Heart left ventricle (tissue), 16 donors: ENCODE measurements around the gene CENPC. TPM values are rescaled to one million over a fixed set of nuclear protein-coding genes. Genes with fewer than 3 reads are reported as not detected.

ENCODE experiments used
- ATAC-seq, 4 donors: fragments of 200-7000 bp; cut with Tn5 transposase; one replicate each; pipeline ENCODE4 v1.9.1; 2020 to 2022; ENCODE audit warnings: moderate library complexity in 4 of 4, mild to moderate bottlenecking in 3 of 4, moderate number of reproducible peaks in 1 of 4
- DNase-seq, 5 donors: peaks; one replicate each; pipeline ENCODE4 v3.0.0-alpha.2; 2020
- H3K27ac ChIP-seq, 12 donors: fragments of 200-600 bp; sonication (generic) in 4 of 12; one replicate each; pipeline versions ENCODE4 v1.5.0 to v1.8.0; 2016 to 2022; ENCODE audit warnings: mild to moderate bottlenecking in 2 of 12
- H3K27me3 ChIP-seq, 9 donors: fragments of 200-600 bp; sonication (generic) in 2 of 9; one replicate each; pipeline versions ENCODE4 v1.5.1 to v1.8.0; 2016 to 2022; ENCODE audit warnings: mild to moderate bottlenecking in 3 of 9
- H3K36me3 ChIP-seq, 9 donors: fragments of 200-600 bp; sonication (generic) in 2 of 9; one replicate each; pipeline versions ENCODE4 v1.5.0 to v1.8.0; 2018 to 2022; ENCODE audit warnings: mild to moderate bottlenecking in 2 of 9
- H3K4me1 ChIP-seq, 12 donors: fragments of 200-600 bp; sonication (generic) in 4 of 12; one replicate each; pipeline versions ENCODE4 v1.5.0 to v1.8.0; 2016 to 2022; ENCODE audit warnings: mild to moderate bottlenecking in 3 of 12
- H3K4me3 ChIP-seq, 12 donors: fragments of 200-600 bp; sonication (generic) in 4 of 12; one replicate each; pipeline versions ENCODE4 v1.5.0 to v1.8.0; 2017 to 2022; ENCODE audit warnings: mild to moderate bottlenecking in 9 of 12, moderate library complexity in 4 of 12
- H3K9me3 ChIP-seq, 12 donors: fragments of 200-600 bp; sonication (generic) in 4 of 12; one replicate each; pipeline versions ENCODE4 v1.5.0 to v1.8.0; 2016 to 2022; ENCODE audit warnings: mild to moderate bottlenecking in 1 of 12
- POLR2A ChIP-seq, 2 donors: fragments of 450-650 bp; IDR thresholded peaks; one replicate each; pipeline ENCODE4 v1.6.1; 2017; ENCODE audit warnings: antibody characterized with exemption in 2 of 2, mild to moderate bottlenecking in 2 of 2, moderate library complexity in 2 of 2
- WGBS, 4 donors: extraction: QIAGEN DNeasy Blood & Tissue Kit in 2 of 4; methylation state at CpG; one replicate each; pipeline versions ENCODE4 v1.1.5 to v1.1.7; 2013 to 2018; 5-methylcytosine and 5-hydroxymethylcytosine counted together
- intact Hi-C, 10 donors: fragments of 100-400 bp; cut with DNase I; formaldehyde crosslinking; loops; one replicate each; pipeline versions ENCODE4 v1.11.1 to v1.14.2; 2022
- polyA plus RNA-seq, 2 donors: library from polyadenylated mRNA; stranded (reverse); fragments of 200-250 nt; gene quantifications; one replicate each; pipeline ENCODE4 v1.2.3, GENCODE V29; 2013
- total RNA-seq, 9 donors: library from RNA; depleted of rRNA in 2 of 9; stranded (reverse); fragments of >200 nt in 2 of 9; fragmentation: NEBNext Ultra II Directional in 3 of 9; extraction: Animal tissue kit (Norgen Biotek cat#: 25700) in 3 of 9; gene quantifications; one replicate each; pipeline versions ENCODE4 v1.1.0 to v1.2.4, GENCODE V29; 2016 to 2023
- TF ChIP-seq, protein P1 (sequence below), 12 donors: fragments of 200-600 bp; sonication (generic) in 4 of 12; IDR thresholded peaks; one replicate each; pipeline versions ENCODE4 v1.5.0 to v1.8.0; 2018 to 2022; ENCODE audit warnings: antibody characterized with exemption in 12 of 12, mild to moderate bottlenecking in 5 of 12
- donor health status: ischemic (EF 13 %, LVEDD 7.1; RV severe dilation, severe dysfunction).
- donor health status: healthy with polysubstance abuse.
- donor health status: DM: no; HTN: yes; CAD: no.
- donor health status: DM: no; HTN: no; CAD: no.
- donor health status: ischemic (EF 25% LVEDD 6.9; RV normal size, moderate dysfunction).
- donor health status: ischemic (EF 25% LVEDD 5.7; RV mildly dilated, moderate dysfunction).
- donor health status: healthy.
- donor health status: DM: yes; HTN: yes; CAD: no.
- donor health status: ischemic (EF 35%, LVEDD 5.7; RV mildly dilated, moderate dysfunction).
- donor health status: nonischemic (EF 11% LVEDD 7.7; RV severe dilation, severe dysfunction).
- donor health status: DM: yes; HTN: yes; CAD: no.
- donor health status: PGD.
- donor health status: ischemic (EF 29% LVEDD 5.4; RV normal size, mild dysfunction).
- donor health status: nonischemic (EF 23%, LVEDD 6.1; RV moderate dilation, normal function).

The CENPC gene
- total and polyA plus RNA-seq, 11 donors = 2.6 to 16.7 (median 8.2) TPM

DNA sequence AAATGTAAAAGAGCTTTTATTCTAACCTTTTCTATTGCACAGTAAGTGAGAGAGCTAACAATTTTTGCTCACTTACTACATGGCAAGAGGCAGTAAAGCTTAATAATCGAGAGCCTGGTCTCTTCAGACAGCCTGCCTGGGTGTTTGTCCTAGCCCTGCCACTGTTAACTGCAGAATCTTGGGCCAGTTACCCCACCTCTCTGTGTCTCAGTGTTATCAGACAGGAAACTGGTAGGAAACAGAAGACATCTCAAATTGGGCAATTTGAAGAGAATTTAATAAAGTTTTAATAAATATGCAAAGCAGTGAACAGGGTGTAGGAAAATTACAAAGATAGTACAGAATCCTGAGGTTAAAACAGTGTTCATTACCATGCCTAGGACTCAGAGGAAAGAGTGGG is 26.7 kb upstream of the CENPC start:
- WGBS, 4 donors = 47 to 58% (median 49%) methylated on average over 1 of the region's 1 CpG
- DNase-seq (no peak), ATAC-seq (no peak)
- no peaks in the 10 kb centered on the region for H3K4me1 ChIP-seq
- H3K9me3 ChIP-seq = no peaks in the 10 kb centered on the region
- no peaks in the 10 kb centered on the region for H3K36me3 ChIP-seq
- intact Hi-C loops = no loop called here
- H3K27ac ChIP-seq = no peak overlapping the region
- no peaks in the 10 kb centered on the region for H3K27me3 ChIP-seq
- TF ChIP-seq, protein P1, sequence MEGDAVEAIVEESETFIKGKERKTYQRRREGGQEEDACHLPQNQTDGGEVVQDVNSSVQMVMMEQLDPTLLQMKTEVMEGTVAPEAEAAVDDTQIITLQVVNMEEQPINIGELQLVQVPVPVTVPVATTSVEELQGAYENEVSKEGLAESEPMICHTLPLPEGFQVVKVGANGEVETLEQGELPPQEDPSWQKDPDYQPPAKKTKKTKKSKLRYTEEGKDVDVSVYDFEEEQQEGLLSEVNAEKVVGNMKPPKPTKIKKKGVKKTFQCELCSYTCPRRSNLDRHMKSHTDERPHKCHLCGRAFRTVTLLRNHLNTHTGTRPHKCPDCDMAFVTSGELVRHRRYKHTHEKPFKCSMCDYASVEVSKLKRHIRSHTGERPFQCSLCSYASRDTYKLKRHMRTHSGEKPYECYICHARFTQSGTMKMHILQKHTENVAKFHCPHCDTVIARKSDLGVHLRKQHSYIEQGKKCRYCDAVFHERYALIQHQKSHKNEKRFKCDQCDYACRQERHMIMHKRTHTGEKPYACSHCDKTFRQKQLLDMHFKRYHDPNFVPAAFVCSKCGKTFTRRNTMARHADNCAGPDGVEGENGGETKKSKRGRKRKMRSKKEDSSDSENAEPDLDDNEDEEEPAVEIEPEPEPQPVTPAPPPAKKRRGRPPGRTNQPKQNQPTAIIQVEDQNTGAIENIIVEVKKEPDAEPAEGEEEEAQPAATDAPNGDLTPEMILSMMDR (IDR thresholded peaks at IDR 0.05) = no peak
- no peak overlapping the region for H3K4me3 ChIP-seq

DNA sequence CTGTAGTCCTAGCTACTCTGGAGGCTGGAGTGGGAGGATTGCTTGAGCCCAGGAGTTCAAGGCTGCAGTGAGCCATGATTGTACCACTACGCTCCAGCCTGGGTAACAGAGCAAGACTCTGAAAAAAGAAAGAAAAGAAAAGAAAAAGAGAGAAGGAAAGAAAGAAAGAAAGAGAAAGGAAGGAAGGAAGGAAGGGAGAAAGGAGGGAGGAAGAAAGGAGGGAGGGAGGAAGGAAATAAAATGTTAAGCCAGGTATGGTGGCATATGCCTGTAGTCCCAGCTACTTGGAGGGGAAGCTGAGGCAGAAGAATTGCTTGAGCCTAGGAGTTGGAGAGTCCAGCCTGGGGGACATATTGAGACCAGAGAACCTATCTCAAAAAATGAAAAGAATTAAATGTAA is 25.2 kb upstream of the CENPC start:
- no peak for ATAC-seq
- H3K4me3 ChIP-seq = no peak overlapping the region
- intact Hi-C loops = no loop called here
- no peak for DNase-seq
- no peak overlapping the region for H3K27ac ChIP-seq
- no peak for TF ChIP-seq POLR2A (IDR thresholded peaks at IDR 0.05)
- TF ChIP-seq, protein P1 (IDR thresholded peaks at IDR 0.05) = no peak
- WGBS, 4 donors = 94 to 98% (median 96%) methylated on average over 1 of the region's 1 CpG
- no peaks in the 10 kb centered on the region for H3K36me3 ChIP-seq
- H3K9me3 ChIP-seq = no peaks in the 10 kb centered on the region
- H3K4me1 ChIP-seq = no peaks in the 10 kb centered on the region
- H3K27me3 ChIP-seq = no peaks in the 10 kb centered on the region

DNA sequence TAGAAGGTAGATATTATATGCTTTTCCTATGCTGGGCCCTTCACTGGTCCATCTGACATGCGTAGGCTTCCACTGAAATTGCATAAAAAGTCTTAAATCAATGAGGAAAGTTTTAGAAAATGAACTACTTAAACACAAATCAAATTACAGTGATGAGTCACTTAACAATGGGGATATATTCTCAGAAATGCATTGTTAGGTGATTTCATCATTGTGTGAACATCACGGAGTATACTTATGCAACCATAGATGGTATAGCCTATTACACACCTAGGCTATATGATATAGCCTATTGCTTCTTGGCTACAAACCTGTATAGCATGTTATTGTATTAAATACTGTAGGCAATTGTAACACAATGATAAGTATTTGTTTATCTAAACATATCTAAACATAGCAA is 23.5 kb upstream of the CENPC start:
- H3K27me3 ChIP-seq = no peaks in the 10 kb centered on the region
- no peak overlapping the region for H3K27ac ChIP-seq
- no peak for DNase-seq
- no peaks in the 10 kb centered on the region for H3K4me1 ChIP-seq
- TF ChIP-seq POLR2A (IDR thresholded peaks at IDR 0.05) = no peak
- TF ChIP-seq, protein P1 (IDR thresholded peaks at IDR 0.05) = no peak
- intact Hi-C loops = no loop called here
- ATAC-seq = no peak
- no peaks in the 10 kb centered on the region for H3K9me3 ChIP-seq
- H3K36me3 ChIP-seq = no peaks in the 10 kb centered on the region
- no peak overlapping the region for H3K4me3 ChIP-seq
- 93 to 95% (median 94%) methylated on average over 2 of the region's 2 CpGs for WGBS, 4 donors

DNA sequence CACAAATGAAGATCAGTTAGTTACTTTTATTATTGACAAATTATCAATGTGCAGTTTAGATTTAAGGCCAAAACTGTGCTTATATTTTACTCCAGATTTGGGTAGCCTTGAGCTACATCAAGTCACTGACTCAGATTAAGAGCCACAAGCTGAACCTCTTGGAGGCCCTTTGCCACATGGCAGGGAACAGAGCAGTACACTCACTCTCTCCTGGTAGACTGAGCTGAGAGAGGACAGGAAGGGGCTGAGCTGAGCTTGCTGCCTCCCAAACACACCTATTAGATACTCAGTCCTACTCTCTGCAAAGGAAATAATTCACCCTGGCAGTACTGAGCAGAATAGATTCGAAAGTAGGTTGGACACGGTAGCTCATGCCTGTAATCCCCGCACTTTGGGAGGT is 21.0 kb upstream of the CENPC start:
- intact Hi-C loops = no loop called here
- no peaks in the 10 kb centered on the region for H3K9me3 ChIP-seq
- H3K4me3 ChIP-seq = no peak overlapping the region
- H3K4me1 ChIP-seq = no peaks in the 10 kb centered on the region
- H3K27ac ChIP-seq = no peak overlapping the region
- no peaks in the 10 kb centered on the region for H3K27me3 ChIP-seq
- H3K36me3 ChIP-seq = no peaks in the 10 kb centered on the region
- 88 to 94% (median 93%) methylated on average over 3 of the region's 3 CpGs for WGBS, 4 donors
- DNase-seq = no peak
- no peak for ATAC-seq
- no peak for TF ChIP-seq POLR2A (IDR thresholded peaks at IDR 0.05)
- TF ChIP-seq, protein P1 (IDR thresholded peaks at IDR 0.05) = no peak
